Kidney epithelial cell (primary cell): ENCODE results near the gene MEF2C. TPM values are rescaled to one million over a fixed set of nuclear protein-coding genes. Genes with fewer than 3 reads are reported as not detected.

Source experiments
- DNase-seq: peaks from one replicate; pipeline ENCODE4 v3.0.0-alpha.2; 2010; ENCODE audit warnings: low read depth
- H3K27me3 ChIP-seq: 2 replicates; pipeline ENCODE4 v1.6.0; 2011; ENCODE audit warnings: low read length; ENCODE audit not compliant: control insufficient read depth, insufficient read depth
- H3K36me3 ChIP-seq: 2 replicates; pipeline ENCODE4 v1.5.1; 2011; ENCODE audit warnings: low read length; ENCODE audit not compliant: control insufficient read depth, insufficient read depth
- H3K4me3 ChIP-seq: 2 replicates; pipeline ENCODE4 v1.5.1; 2011; ENCODE audit warnings: low read depth, mild to moderate bottlenecking, control low read depth, low read length
- CTCF ChIP-seq: IDR thresholded peaks from 2 replicates; pipeline ENCODE4 v1.5.1; 2011; ENCODE audit warnings: mild to moderate bottlenecking, moderate library complexity, low read length, control low read depth, inconsistent platforms; ENCODE audit not compliant: insufficient read depth, poor library complexity, severe bottlenecking
- total RNA-seq: library from RNA; depleted of rRNA; stranded (reverse); fragments of >200 nt; gene quantifications from 2 replicates; pipeline ENCODE4 v1.2.3, GENCODE V29; 2015

Gene MEF2C
- total RNA-seq, 1 donor from 2014 or later = 4.8 TPM

GRCh38 chr5:88702332-88702731, 180.7 kb downstream of the MEF2C start:
- TF ChIP-seq CTCF = no peak
- Histone ChIP-seq H3K27me3 (peaks cover 9% of the 10 kb centered on the region), H3K36me3 (no peaks in the 10 kb centered on the region), H3K4me3 (no peak overlapping the region)
- DNase-seq = no peak

GRCh38 chr5:88700121-88700520, 182.9 kb downstream of the MEF2C start:
- Histone ChIP-seq H3K27me3 (peaks cover 21% of the 10 kb centered on the region), H3K36me3 (no peaks in the 10 kb centered on the region), H3K4me3 (no peak overlapping the region)
- no peak for DNase-seq
- no peak for TF ChIP-seq CTCF

- TF ChIP-seq CTCF = no peak
- Histone ChIP-seq H3K4me3 (no peak overlapping the region), H3K36me3 (no peaks in the 10 kb centered on the region), H3K27me3 (peaks cover 38% of the 10 kb centered on the region)
- DNase-seq = no peak
Observed at GRCh38 chr5:88698290-88698689, 184.7 kb downstream of the MEF2C start.

GRCh38 chr5:88696466-88696865, 186.5 kb downstream of the MEF2C start:
- Histone ChIP-seq H3K27me3 (peaks cover 50% of the 10 kb centered on the region), H3K36me3 (no peaks in the 10 kb centered on the region), H3K4me3 (no peak overlapping the region)
- no peak for DNase-seq
- TF ChIP-seq CTCF = no peak

GRCh38 chr5:88695931-88696330, 187.1 kb downstream of the MEF2C start:
- Histone ChIP-seq H3K4me3 (no peak overlapping the region), H3K36me3 (no peaks in the 10 kb centered on the region), H3K27me3 (peaks cover 54% of the 10 kb centered on the region)
- DNase-seq = no peak
- no peak for TF ChIP-seq CTCF

GRCh38 chr5:88695232-88695631, 187.8 kb downstream of the MEF2C start:
- peaks cover 61% of the 10 kb centered on the region for H3K27me3 ChIP-seq
- H3K36me3 ChIP-seq = no peaks in the 10 kb centered on the region

More at GRCh38 chr5:88695232-88695631, 187.8 kb downstream of the MEF2C start:
- no peak for DNase-seq
- no peak overlapping the region for H3K4me3 ChIP-seq
- TF ChIP-seq CTCF = no peak
